Sigmoid colon (tissue), 7 donors: ENCODE results near the gene SLC39A13. TPM values are rescaled to one million over a fixed set of nuclear protein-coding genes. Genes with fewer than 3 reads are reported as not detected.

Source experiments
- DNase-seq: peaks from one replicate; pipeline ENCODE4 v3.0.0-alpha.2; 2019
- H3K27ac ChIP-seq, 4 donors: fragments of 200-600 bp; sonication (generic); one replicate each; pipeline ENCODE4 v1.5.1; 2016 to 2019; ENCODE audit warnings: mild to moderate bottlenecking in 1 of 4
- H3K27me3 ChIP-seq, 3 donors: fragments of 200-600 bp; sonication (generic); one replicate each; pipeline ENCODE4 v1.5.1; 2019; ENCODE audit warnings: mild to moderate bottlenecking in 1 of 3
- H3K36me3 ChIP-seq, 4 donors: fragments of 200-600 bp; sonication (generic); one replicate each; pipeline ENCODE4 v1.5.1; 2016 to 2019
- H3K4me1 ChIP-seq, 4 donors: fragments of 200-600 bp; sonication (generic); one replicate each; pipeline ENCODE4 v1.5.1; 2017 to 2019
- H3K4me3 ChIP-seq, 4 donors: fragments of 200-600 bp; sonication (generic); one replicate each; pipeline ENCODE4 v1.5.1; 2017 to 2019; ENCODE audit warnings: mild to moderate bottlenecking in 2 of 4, moderate library complexity in 1 of 4
- H3K9me3 ChIP-seq, 4 donors: fragments of 200-600 bp in 3 of 4; sonication (generic) in 3 of 4; one replicate each; pipeline versions ENCODE4 v1.5.1 to v1.6.1; 2013 to 2019
- EP300 ChIP-seq, 4 donors: sonication (generic); formaldehyde crosslinking; IDR thresholded peaks; one replicate each; pipeline ENCODE4 v1.6.1; 2017; ENCODE audit warnings: antibody characterized with exemption in 4 of 4
- POLR2A ChIP-seq, 2 donors: fragments of 450-650 bp; IDR thresholded peaks; one replicate each; pipeline ENCODE4 v1.6.1; 2016; ENCODE audit warnings: antibody characterized with exemption in 2 of 2, mild to moderate bottlenecking in 2 of 2, moderate library complexity in 2 of 2
- POLR2AphosphoS5 ChIP-seq, 4 donors: sonication (generic); formaldehyde crosslinking; IDR thresholded peaks; one replicate each; pipeline ENCODE4 v1.6.1; 2017; ENCODE audit warnings: antibody characterized with exemption in 4 of 4
- WGBS, 2 donors: extraction: QIAGEN DNeasy Blood & Tissue Kit; methylation state at CpG; one replicate each; pipeline ENCODE4 v1.1.7; 2013; 5-methylcytosine and 5-hydroxymethylcytosine counted together
- intact Hi-C: fragments of 100-400 bp; cut with DNase I; formaldehyde crosslinking; loops from one replicate; pipeline ENCODE4 v1.15.1; 2023
- polyA plus RNA-seq, 3 donors: library from polyadenylated mRNA; stranded (reverse); fragments of 200-250 nt; gene quantifications; one replicate each; pipeline ENCODE4 v1.2.3, GENCODE V29; 2013
- small RNA-seq, 3 donors: library from RNA; depleted of rRNA; stranded (forward); fragments of <200 nt; gene quantifications; one replicate each; pipeline ENCODE3, GENCODE V24; 2016
- total RNA-seq, 4 donors: library from RNA; depleted of rRNA; stranded (reverse); fragments of >200 nt; gene quantifications; one replicate each; pipeline ENCODE4 v1.1.0, GENCODE V29; 2016
- TF ChIP-seq, protein P1 (sequence below), 4 experiments: fragments of 450-650 bp in 3 of 4; fragments of 200-600 bp in 1 of 4; IDR thresholded peaks; one replicate each; pipeline ENCODE4 v1.5.1; 2016 to 2019; ENCODE audit warnings: antibody characterized with exemption in 4 of 4, mild to moderate bottlenecking in 3 of 4, moderate library complexity in 2 of 4
- donor health status: healthy with polysubstance abuse.
- donor health status: Bipolar disorder and iron deficiency.
- donor health status: healthy.

Gene SLC39A13
- total and polyA plus RNA-seq, 7 donors: 4.6 to 87.5 (median 38.2) TPM

- TF ChIP-seq, protein P1, sequence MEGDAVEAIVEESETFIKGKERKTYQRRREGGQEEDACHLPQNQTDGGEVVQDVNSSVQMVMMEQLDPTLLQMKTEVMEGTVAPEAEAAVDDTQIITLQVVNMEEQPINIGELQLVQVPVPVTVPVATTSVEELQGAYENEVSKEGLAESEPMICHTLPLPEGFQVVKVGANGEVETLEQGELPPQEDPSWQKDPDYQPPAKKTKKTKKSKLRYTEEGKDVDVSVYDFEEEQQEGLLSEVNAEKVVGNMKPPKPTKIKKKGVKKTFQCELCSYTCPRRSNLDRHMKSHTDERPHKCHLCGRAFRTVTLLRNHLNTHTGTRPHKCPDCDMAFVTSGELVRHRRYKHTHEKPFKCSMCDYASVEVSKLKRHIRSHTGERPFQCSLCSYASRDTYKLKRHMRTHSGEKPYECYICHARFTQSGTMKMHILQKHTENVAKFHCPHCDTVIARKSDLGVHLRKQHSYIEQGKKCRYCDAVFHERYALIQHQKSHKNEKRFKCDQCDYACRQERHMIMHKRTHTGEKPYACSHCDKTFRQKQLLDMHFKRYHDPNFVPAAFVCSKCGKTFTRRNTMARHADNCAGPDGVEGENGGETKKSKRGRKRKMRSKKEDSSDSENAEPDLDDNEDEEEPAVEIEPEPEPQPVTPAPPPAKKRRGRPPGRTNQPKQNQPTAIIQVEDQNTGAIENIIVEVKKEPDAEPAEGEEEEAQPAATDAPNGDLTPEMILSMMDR (IDR thresholded peaks at IDR 0.05): no peak
- TF ChIP-seq EP300 (IDR thresholded peaks at IDR 0.05): no peak
- no peak for TF ChIP-seq POLR2AphosphoS5 (IDR thresholded peaks at IDR 0.05)
- no peak for TF ChIP-seq POLR2A (IDR thresholded peaks at IDR 0.05)
- Histone ChIP-seq H3K36me3 (peaks cover 0 to 27% (median 9%) of the 10 kb centered on the region in 4 donors), H3K27ac (no peak overlapping the region), H3K4me1 (peaks cover 0 to 25% (median 19%) of the 10 kb centered on the region in 4 donors), H3K9me3 (no peaks in the 10 kb centered on the region), H3K4me3 (no peak overlapping the region), H3K27me3 (no peaks in the 10 kb centered on the region)
- DNase-seq: no peak
- WGBS, 2 donors: 95 to 96% methylated on average over 7 of the region's 7 CpGs
- intact Hi-C loops: no loop called here
These were observed 53.5 kb downstream of the SLC39A13 start for GRCh38 chr11:47461876-47462275.

- Histone ChIP-seq H3K4me1 (peaks cover 0 to 51% (median 45%) of the 10 kb centered on the region in 4 donors), H3K9me3 (no peaks in the 10 kb centered on the region), H3K27me3 (no peaks in the 10 kb centered on the region), H3K4me3 (no peak overlapping the region), H3K27ac (no peak overlapping the region), H3K36me3 (peaks cover 0 to 28% (median 10%) of the 10 kb centered on the region in 4 donors)
- WGBS, 2 donors: 96% methylated on average over 5 of the region's 5 CpGs
- peak; percentile 8 for DNase-seq
- intact Hi-C loops: no loop called here
- TF ChIP-seq POLR2A (IDR thresholded peaks at IDR 0.05): no peak
- TF ChIP-seq, protein P1 (IDR thresholded peaks at IDR 0.05): no peak
- TF ChIP-seq POLR2AphosphoS5 (IDR thresholded peaks at IDR 0.05): no peak
- TF ChIP-seq EP300 (IDR thresholded peaks at IDR 0.05): no peak
These were observed 56.1 kb downstream of the SLC39A13 start for GRCh38 chr11:47464483-47464882.

Small RNA genes lying within 50 kb of the gene (small RNA-seq; reads per million reads assigned to genes)
- gene MIR4487: 0 reads per million in 3 donors

Other genes with a start within 250 kb of the SLC39A13 start
- 100 to 1,000 TPM in 3 of 4 donors, 10 to 100 TPM in 1; 85.0 to 185 (median 123) TPM for gene ARFGAP2, start 231.7 kb upstream of the SLC39A13 start, total RNA-seq
- gene ARFGAP2, start 231.7 kb upstream of the SLC39A13 start, polyA plus RNA-seq: 10 to 100 TPM; 46.8 to 81.1 (median 50.2) TPM
- gene PACSIN3, start 222.2 kb upstream of the SLC39A13 start, total RNA-seq: 10 to 100 TPM; 56.0 to 78.3 (median 73.5) TPM
- 1 to 10 TPM; 1.2 to 7.0 (median 4.8) TPM for gene PACSIN3, start 222.2 kb upstream of the SLC39A13 start, polyA plus RNA-seq
- gene DDB2, start 193.6 kb upstream of the SLC39A13 start, total RNA-seq: 10 to 100 TPM; 31.9 to 44.6 (median 32.3) TPM
- gene DDB2, start 193.6 kb upstream of the SLC39A13 start, polyA plus RNA-seq: 10 to 100 TPM; 21.3 to 42.0 (median 21.6) TPM
- gene ACP2, start 159.8 kb upstream of the SLC39A13 start, total RNA-seq: 10 to 100 TPM; 30.7 to 54.0 (median 34.9) TPM
- gene ACP2, start 159.8 kb upstream of the SLC39A13 start, polyA plus RNA-seq: 10 to 100 TPM; 15.6 to 50.9 (median 25.4) TPM
- 10 to 100 TPM; 30.3 to 54.5 (median 40.2) TPM for gene NR1H3, start 150.6 kb upstream of the SLC39A13 start, total RNA-seq
- 10 to 100 TPM; 57.3 to 90.1 (median 61.5) TPM for gene NR1H3, start 150.6 kb upstream of the SLC39A13 start, polyA plus RNA-seq
- 10 to 100 TPM; 25.8 to 55.7 (median 33.6) TPM for gene MADD, start 138.5 kb upstream of the SLC39A13 start, total RNA-seq
- gene MADD, start 138.5 kb upstream of the SLC39A13 start, polyA plus RNA-seq: 10 to 100 TPM; 18.6 to 32.5 (median 19.2) TPM
- not detected for gene MYBPC3, start 55.9 kb upstream of the SLC39A13 start, total RNA-seq
- gene MYBPC3, start 55.9 kb upstream of the SLC39A13 start, polyA plus RNA-seq: 1 to 10 TPM in 1 of 3 donors, under 1 TPM in 2; 0.29 to 1.4 (median 0.60) TPM
- 10 to 100 TPM; 10.5 to 19.7 (median 18.8) TPM for gene SPI1, start 30.0 kb upstream of the SLC39A13 start, total RNA-seq
- gene SPI1, start 30.0 kb upstream of the SLC39A13 start, polyA plus RNA-seq: 10 to 100 TPM; 21.6 to 29.8 (median 27.1) TPM
- 100 to 1,000 TPM; 104 to 202 (median 178) TPM for gene PSMC3, start 17.8 kb downstream of the SLC39A13 start, total RNA-seq
- 100 to 1,000 TPM; 117 to 151 (median 121) TPM for gene PSMC3, start 17.8 kb downstream of the SLC39A13 start, polyA plus RNA-seq
- under 1 TPM in 3 of 4 donors, not detected in 1; 0.27 to 0.55 (median 0.36) TPM for gene RAPSN, start 40.5 kb downstream of the SLC39A13 start, total RNA-seq
- under 1 TPM in 1 of 3 donors, not detected in 2; 0.61 TPM for gene RAPSN, start 40.5 kb downstream of the SLC39A13 start, polyA plus RNA-seq
- 100 to 1,000 TPM in 3 of 4 donors, 10 to 100 TPM in 1; 87.2 to 188 (median 114) TPM for gene CELF1, start 144.5 kb downstream of the SLC39A13 start, total RNA-seq
- 10 to 100 TPM in 2 of 3 donors, 1 to 10 TPM in 1; 9.0 to 45.7 (median 14.1) TPM for gene CELF1, start 144.5 kb downstream of the SLC39A13 start, polyA plus RNA-seq
- gene PTPMT1, start 157.0 kb downstream of the SLC39A13 start, total RNA-seq: 100 to 1,000 TPM in 3 of 4 donors, 10 to 100 TPM in 1; 100.0 to 152 (median 130) TPM
- gene PTPMT1, start 157.0 kb downstream of the SLC39A13 start, polyA plus RNA-seq: 10 to 100 TPM; 31.0 to 43.1 (median 37.2) TPM
- 10 to 100 TPM; 13.3 to 29.9 (median 23.5) TPM for gene KBTBD4, start 170.4 kb downstream of the SLC39A13 start, total RNA-seq
- 10 to 100 TPM; 11.3 to 15.9 (median 12.6) TPM for gene KBTBD4, start 170.4 kb downstream of the SLC39A13 start, polyA plus RNA-seq
- 100 to 1,000 TPM in 2 of 4 donors, 10 to 100 TPM in 2; 74.4 to 106 (median 91.7) TPM for gene NDUFS3, start 170.5 kb downstream of the SLC39A13 start, total RNA-seq
- 100 to 1,000 TPM; 229 to 323 (median 268) TPM for gene NDUFS3, start 170.5 kb downstream of the SLC39A13 start, polyA plus RNA-seq
- 1 to 10 TPM in 1 of 4 donors, under 1 TPM in 2, not detected in 1; 0.36 to 1.4 (median 0.41) TPM for gene FAM180B, start 178.1 kb downstream of the SLC39A13 start, total RNA-seq
- gene FAM180B, start 178.1 kb downstream of the SLC39A13 start, polyA plus RNA-seq: under 1 TPM in 2 of 3 donors, not detected in 1; 0.12 to 0.60 TPM
- gene C1QTNF4, start 185.8 kb downstream of the SLC39A13 start, total RNA-seq: 10 to 100 TPM in 1 of 4 donors, 1 to 10 TPM in 3; 6.1 to 15.5 (median 6.5) TPM
- gene C1QTNF4, start 185.8 kb downstream of the SLC39A13 start, polyA plus RNA-seq: 1 to 10 TPM in 2 of 3 donors, not detected in 1; 1.3 to 1.8 TPM
- gene MTCH2, start 234.0 kb downstream of the SLC39A13 start, total RNA-seq: 10 to 100 TPM; 33.2 to 44.6 (median 34.2) TPM
- gene MTCH2, start 234.0 kb downstream of the SLC39A13 start, polyA plus RNA-seq: 100 to 1,000 TPM in 1 of 3 donors, 10 to 100 TPM in 2; 75.1 to 119 (median 94.9) TPM